ENCODE data around the gene HES3. TPM values are rescaled to one million over a fixed set of nuclear protein-coding genes. Genes with fewer than 3 reads are reported as not detected.

Gene HES3
- total RNA-seq, 1 donor = not detected

GRCh38 chr1:6276811-6277555, 33.0 kb downstream of the HES3 start:
- no peak for TF ChIP-seq CTCF (IDR thresholded peaks at IDR 0.05; ENCODE audit: extremely low read depth, low read depth, low read length)

GRCh38 chr1:6278263-6278662, 34.3 kb downstream of the HES3 start:
- Histone ChIP-seq H3K27me3 (ENCODE audit: insufficient read depth, low read length) (no peaks in the 10 kb centered on the region), H3K36me3 (ENCODE audit: insufficient read depth, low read length) (no peaks in the 10 kb centered on the region), H3K79me2 (ENCODE audit: insufficient read depth, low read length) (no peaks in the 10 kb centered on the region), H3K27ac (ENCODE audit: low read depth, low read length) (no peak overlapping the region), H3K4me1 (ENCODE audit: insufficient read depth, low read length) (peaks cover 14% of the 10 kb centered on the region), H3K4me2 (ENCODE audit: insufficient read depth, low read length) (no peak overlapping the region), H3K4me3 (ENCODE audit: insufficient read depth, low read length) (no peak overlapping the region), H2AFZ (ENCODE audit: low read length) (no peak overlapping the region), H4K20me1 (ENCODE audit: insufficient read depth, low read length) (peaks cover under 1% of the 10 kb centered on the region), H3K9me3 (ENCODE audit: low read depth, low read length) (no peaks in the 10 kb centered on the region)
- no peak for TF ChIP-seq CTCF (IDR thresholded peaks at IDR 0.05; ENCODE audit: extremely low read depth, low read depth, low read length)
- no peak for DNase-seq (ENCODE audit: insufficient read length, low spot score, missing footprints)

More at GRCh38 chr1:6276811-6277555, 33.0 kb downstream of the HES3 start:
- Histone ChIP-seq H3K9me3 (ENCODE audit: low read depth, low read length) (no peaks in the 10 kb centered on the region), H4K20me1 (ENCODE audit: insufficient read depth, low read length) (peaks cover 6% of the 10 kb centered on the region), H3K4me1 (ENCODE audit: insufficient read depth, low read length) (peaks cover 19% of the 10 kb centered on the region), H2AFZ (ENCODE audit: low read length) (peak overlapping the region; percentile 89), H3K79me2 (ENCODE audit: insufficient read depth, low read length) (no peaks in the 10 kb centered on the region), H3K4me2 (ENCODE audit: insufficient read depth, low read length) (peak overlapping the region; percentile 74), H3K4me3 (ENCODE audit: insufficient read depth, low read length) (peak overlapping the region; percentile 53), H3K27ac (ENCODE audit: low read depth, low read length) (peak overlapping the region; percentile 77), H3K27me3 (ENCODE audit: insufficient read depth, low read length) (no peaks in the 10 kb centered on the region), H3K36me3 (ENCODE audit: insufficient read depth, low read length) (no peaks in the 10 kb centered on the region)
- no peak for DNase-seq (ENCODE audit: insufficient read length, low spot score, missing footprints)

GRCh38 chr1:6279066-6279465, 35.1 kb downstream of the HES3 start:
- Histone ChIP-seq H2AFZ (ENCODE audit: low read length) (no peak overlapping the region), H3K4me3 (ENCODE audit: insufficient read depth, low read length) (no peak overlapping the region), H3K36me3 (ENCODE audit: insufficient read depth, low read length) (no peaks in the 10 kb centered on the region), H3K4me1 (ENCODE audit: insufficient read depth, low read length) (peaks cover 11% of the 10 kb centered on the region), H3K27me3 (ENCODE audit: insufficient read depth, low read length) (no peaks in the 10 kb centered on the region), H3K9me3 (ENCODE audit: low read depth, low read length) (no peaks in the 10 kb centered on the region), H4K20me1 (ENCODE audit: insufficient read depth, low read length) (no peaks in the 10 kb centered on the region), H3K79me2 (ENCODE audit: insufficient read depth, low read length) (no peaks in the 10 kb centered on the region), H3K27ac (ENCODE audit: low read depth, low read length) (no peak overlapping the region), H3K4me2 (ENCODE audit: insufficient read depth, low read length) (no peak overlapping the region)
- TF ChIP-seq CTCF (IDR thresholded peaks at IDR 0.05; ENCODE audit: extremely low read depth, low read depth, low read length) = no peak
- DNase-seq (ENCODE audit: insufficient read length, low spot score, missing footprints) = no peak

GRCh38 chr1:6279613-6280383, 35.8 kb downstream of the HES3 start:
- H3K27ac ChIP-seq (ENCODE audit: low read depth, low read length) = no peak overlapping the region
- H3K9me3 ChIP-seq (ENCODE audit: low read depth, low read length) = no peaks in the 10 kb centered on the region
- TF ChIP-seq CTCF (IDR thresholded peaks at IDR 0.05; ENCODE audit: extremely low read depth, low read depth, low read length) = no peak
- no peak for DNase-seq (ENCODE audit: insufficient read length, low spot score, missing footprints)
- H2AFZ ChIP-seq (ENCODE audit: low read length) = no peak overlapping the region
- no peaks in the 10 kb centered on the region for H3K27me3 ChIP-seq (ENCODE audit: insufficient read depth, low read length)
- no peaks in the 10 kb centered on the region for H3K36me3 ChIP-seq (ENCODE audit: insufficient read depth, low read length)
- H3K4me3 ChIP-seq (ENCODE audit: insufficient read depth, low read length) = no peak overlapping the region
- H3K4me2 ChIP-seq (ENCODE audit: insufficient read depth, low read length) = no peak overlapping the region
- H3K79me2 ChIP-seq (ENCODE audit: insufficient read depth, low read length) = no peaks in the 10 kb centered on the region
- H3K4me1 ChIP-seq (ENCODE audit: insufficient read depth, low read length) = peaks cover 11% of the 10 kb centered on the region
- no peaks in the 10 kb centered on the region for H4K20me1 ChIP-seq (ENCODE audit: insufficient read depth, low read length)
